Liver (tissue), 9 donors: ENCODE data around the gene RDM1. TPM values are rescaled to one million over a fixed set of nuclear protein-coding genes. Genes with fewer than 3 reads are reported as not detected.

Source experiments
- DNase-seq: peaks from one replicate; pipeline ENCODE4 v3.0.0-alpha.2; 2017; ENCODE audit warnings: low spot score
- H3K27ac ChIP-seq, 2 donors: one replicate each; pipeline ENCODE4 v1.7.0; 2013; ENCODE audit warnings: inconsistent platforms in 2 of 2, low read length in 2 of 2, control low read depth in 1 of 2, low read depth in 1 of 2, mild to moderate bottlenecking in 1 of 2
- H3K27me3 ChIP-seq, 4 donors: one replicate each; pipeline versions ENCODE4 v1.6.1 to v1.7.0; 2013; ENCODE audit warnings: low read length in 3 of 4, inconsistent platforms in 1 of 4, mild to moderate bottlenecking in 1 of 4, moderate library complexity in 1 of 4; ENCODE audit not compliant: control insufficient read depth in 4 of 4, insufficient read depth in 4 of 4
- H3K36me3 ChIP-seq, 4 donors: one replicate each; pipeline versions ENCODE4 v1.6.1 to v1.7.0; 2013; ENCODE audit warnings: low read length in 3 of 4, mild to moderate bottlenecking in 3 of 4, low read depth in 1 of 4, moderate library complexity in 1 of 4; ENCODE audit not compliant: control insufficient read depth in 4 of 4, insufficient read depth in 3 of 4
- H3K4me1 ChIP-seq, 4 donors: one replicate each; pipeline versions ENCODE4 v1.6.1 to v1.7.0; 2013; ENCODE audit warnings: low read length in 3 of 4, mild to moderate bottlenecking in 3 of 4, moderate library complexity in 1 of 4; ENCODE audit not compliant: control insufficient read depth in 4 of 4, insufficient read depth in 4 of 4
- H3K4me3 ChIP-seq, 3 donors: one replicate each; pipeline versions ENCODE4 v1.6.1 to v1.7.0; 2013; ENCODE audit warnings: low read length in 3 of 3, control low read depth in 1 of 3, low read depth in 1 of 3, mild to moderate bottlenecking in 1 of 3
- H3K9ac ChIP-seq, 2 donors: one replicate each; pipeline ENCODE4 v1.7.0; 2013; ENCODE audit warnings: low read length in 2 of 2, mild to moderate bottlenecking in 2 of 2, moderate library complexity in 2 of 2, control low read depth in 1 of 2, low read depth in 1 of 2
- H3K9me3 ChIP-seq, 4 donors: one replicate each; pipeline versions ENCODE4 v1.6.1 to v1.7.0; 2013; ENCODE audit warnings: low read length in 3 of 4; ENCODE audit not compliant: control insufficient read depth in 4 of 4
- EGR1 ChIP-seq, 2 donors: IDR thresholded peaks; 2 replicates each; pipeline ENCODE4 v1.6.1; 2016 to 2018; ENCODE audit warnings: antibody characterized with exemption in 2 of 2, low read depth in 2 of 2
- FOXA1 ChIP-seq: IDR thresholded peaks from 2 replicates; pipeline ENCODE4 v1.6.1; 2016; ENCODE audit warnings: antibody characterized with exemption
- FOXA2 ChIP-seq: IDR thresholded peaks from 2 replicates; pipeline ENCODE4 v1.6.1; 2016; ENCODE audit warnings: antibody characterized with exemption
- GABPA ChIP-seq, 2 donors: IDR thresholded peaks in 1 of 2; conservative IDR thresholded peaks in 1 of 2; 2 replicates each; pipeline ENCODE4 v1.6.1; 2016; ENCODE audit warnings: antibody characterized with exemption in 2 of 2, mild to moderate bottlenecking in 1 of 2, moderate library complexity in 1 of 2
- HNF4A ChIP-seq, 2 donors: conservative IDR thresholded peaks; 2 replicates each; pipeline ENCODE4 v1.6.1; 2016; ENCODE audit warnings: antibody characterized with exemption in 2 of 2, mild to moderate bottlenecking in 2 of 2
- HNF4G ChIP-seq: IDR thresholded peaks from 2 replicates; pipeline ENCODE4 v1.6.1; 2016; ENCODE audit warnings: antibody characterized with exemption
- JUND ChIP-seq, 2 donors: IDR thresholded peaks; 2 replicates each; pipeline ENCODE4 v1.6.1; 2016; ENCODE audit warnings: antibody characterized with exemption in 2 of 2
- NR2F2 ChIP-seq: IDR thresholded peaks from 2 replicates; pipeline ENCODE4 v1.6.1; 2016; ENCODE audit warnings: antibody characterized with exemption
- RAD21 ChIP-seq, 2 donors: IDR thresholded peaks; 2 replicates each; pipeline ENCODE4 v1.6.1; 2016; ENCODE audit warnings: antibody characterized with exemption in 2 of 2, mild to moderate bottlenecking in 2 of 2
- RXRA ChIP-seq, 2 donors: IDR thresholded peaks; 2 replicates each; pipeline ENCODE4 v1.6.1; 2017 to 2018; ENCODE audit warnings: antibody characterized with exemption in 2 of 2, mild to moderate bottlenecking in 1 of 2
- SP1 ChIP-seq: IDR thresholded peaks from 2 replicates; pipeline ENCODE4 v1.6.1; 2018; ENCODE audit warnings: antibody characterized with exemption, mild to moderate bottlenecking
- TAF1 ChIP-seq: conservative IDR thresholded peaks from 2 replicates; pipeline ENCODE4 v1.6.1; 2016; ENCODE audit warnings: antibody characterized with exemption, mild to moderate bottlenecking
- YY1 ChIP-seq: IDR thresholded peaks from 2 replicates; pipeline ENCODE4 v1.6.1; 2016; ENCODE audit warnings: antibody characterized with exemption, mild to moderate bottlenecking
- WGBS: extraction: QIAGEN DNeasy Blood & Tissue Kit; methylation state at CpG from one replicate; pipeline ENCODE4 v1.1.7; 2013; 5-methylcytosine and 5-hydroxymethylcytosine counted together
- polyA plus RNA-seq, 2 donors: library from polyadenylated mRNA; stranded (reverse) in 1 of 2; unstranded in 1 of 2; fragments of 200-250 nt in 1 of 2; fragments of >200 nt in 1 of 2; fragmentation: Nextera tagmentation in 1 of 2; extraction: Ambion mirVana in 1 of 2; gene quantifications; one replicate each; pipeline versions ENCODE4 v1.2.1 to v1.2.3, GENCODE V29; 2013 to 2015
- total RNA-seq, 2 donors: library from RNA; depleted of rRNA; stranded (reverse); fragments of >200 nt; gene quantifications; one replicate each; pipeline ENCODE4 v1.2.3, GENCODE V29; 2014
- TF ChIP-seq, protein P1 (sequence below): IDR thresholded peaks from 2 replicates; pipeline ENCODE4 v1.6.1; 2016; ENCODE audit warnings: antibody characterized with exemption
- TF ChIP-seq, protein P2 (sequence below): IDR thresholded peaks from 2 replicates; pipeline ENCODE4 v1.6.1; 2016; ENCODE audit warnings: antibody characterized with exemption, mild to moderate bottlenecking
- TF ChIP-seq, protein P3 (sequence below): fragments of 150-350 bp; IDR thresholded peaks from 2 replicates; pipeline ENCODE4 v1.5.1; 2017; ENCODE audit warnings: improper control_type of control experiment, low read depth, low read length; ENCODE audit not compliant: missing input control
- TF ChIP-seq, protein P4 (sequence below): IDR thresholded peaks from 2 replicates; pipeline ENCODE4 v1.6.1; 2016; ENCODE audit warnings: antibody characterized with exemption
- TF ChIP-seq, protein P5 (sequence below): IDR thresholded peaks from 2 replicates; pipeline ENCODE4 v1.6.1; 2016; ENCODE audit warnings: antibody characterized with exemption
- donor health status: healthy.
- donor health status: healthy.
- donor health status: healthy.
- donor health status: healthy.
- donor health status: healthy.

Gene RDM1
- total and polyA plus RNA-seq, 4 donors, result 0.29 to 1.9 (median 0.42) TPM; not detected in 1

DNA sequence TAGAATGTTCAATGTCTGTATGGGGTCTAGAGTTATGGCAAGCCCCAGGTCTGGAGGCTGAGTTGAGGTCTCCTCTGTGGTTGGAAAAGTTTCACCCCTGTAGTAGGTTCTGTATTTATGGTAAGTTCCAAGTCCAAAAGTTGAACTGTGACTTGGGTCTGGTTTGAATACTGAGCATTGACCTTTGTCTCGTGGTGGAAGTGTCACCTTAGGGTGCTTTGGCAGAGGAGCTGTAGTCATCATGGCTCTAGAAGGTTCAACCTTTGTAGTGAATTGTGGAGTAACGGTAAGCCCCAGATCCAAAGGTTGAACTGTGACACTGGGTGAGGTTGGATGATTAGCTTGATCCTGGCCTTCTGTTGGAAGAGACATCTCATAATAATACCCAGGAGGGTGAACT lies 17.6 kb downstream of the RDM1 start:
- TF ChIP-seq HNF4G (peak; percentile 92), RXRA (IDR thresholded peaks at IDR 0.05) (peak; percentile 90), GABPA (IDR thresholded peaks at IDR 0.05 in 1 of 2, conservative IDR thresholded peaks at IDR 0.05 in 1 of 2) (peak in 1 of 2 donors; percentile 33), JUND (IDR thresholded peaks at IDR 0.05) (peak in 1 of 2 donors; percentile 22), EGR1 (IDR thresholded peaks at IDR 0.05; ENCODE audit: low read depth in 2 of 2) (peak in 1 of 2 donors; percentile 15), YY1 (peak; percentile 56), TAF1 (no peak), HNF4A (conservative IDR thresholded peaks at IDR 0.05) (peak; percentile 97 to 98), FOXA1 (no peak), FOXA2 (no peak), SP1 (peak; percentile 89), RAD21 (IDR thresholded peaks at IDR 0.05) (no peak), NR2F2 (no peak)
- TF ChIP-seq, protein P1, sequence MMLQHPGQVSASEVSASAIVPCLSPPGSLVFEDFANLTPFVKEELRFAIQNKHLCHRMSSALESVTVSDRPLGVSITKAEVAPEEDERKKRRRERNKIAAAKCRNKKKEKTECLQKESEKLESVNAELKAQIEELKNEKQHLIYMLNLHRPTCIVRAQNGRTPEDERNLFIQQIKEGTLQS, result no peak
- TF ChIP-seq, protein P2, sequence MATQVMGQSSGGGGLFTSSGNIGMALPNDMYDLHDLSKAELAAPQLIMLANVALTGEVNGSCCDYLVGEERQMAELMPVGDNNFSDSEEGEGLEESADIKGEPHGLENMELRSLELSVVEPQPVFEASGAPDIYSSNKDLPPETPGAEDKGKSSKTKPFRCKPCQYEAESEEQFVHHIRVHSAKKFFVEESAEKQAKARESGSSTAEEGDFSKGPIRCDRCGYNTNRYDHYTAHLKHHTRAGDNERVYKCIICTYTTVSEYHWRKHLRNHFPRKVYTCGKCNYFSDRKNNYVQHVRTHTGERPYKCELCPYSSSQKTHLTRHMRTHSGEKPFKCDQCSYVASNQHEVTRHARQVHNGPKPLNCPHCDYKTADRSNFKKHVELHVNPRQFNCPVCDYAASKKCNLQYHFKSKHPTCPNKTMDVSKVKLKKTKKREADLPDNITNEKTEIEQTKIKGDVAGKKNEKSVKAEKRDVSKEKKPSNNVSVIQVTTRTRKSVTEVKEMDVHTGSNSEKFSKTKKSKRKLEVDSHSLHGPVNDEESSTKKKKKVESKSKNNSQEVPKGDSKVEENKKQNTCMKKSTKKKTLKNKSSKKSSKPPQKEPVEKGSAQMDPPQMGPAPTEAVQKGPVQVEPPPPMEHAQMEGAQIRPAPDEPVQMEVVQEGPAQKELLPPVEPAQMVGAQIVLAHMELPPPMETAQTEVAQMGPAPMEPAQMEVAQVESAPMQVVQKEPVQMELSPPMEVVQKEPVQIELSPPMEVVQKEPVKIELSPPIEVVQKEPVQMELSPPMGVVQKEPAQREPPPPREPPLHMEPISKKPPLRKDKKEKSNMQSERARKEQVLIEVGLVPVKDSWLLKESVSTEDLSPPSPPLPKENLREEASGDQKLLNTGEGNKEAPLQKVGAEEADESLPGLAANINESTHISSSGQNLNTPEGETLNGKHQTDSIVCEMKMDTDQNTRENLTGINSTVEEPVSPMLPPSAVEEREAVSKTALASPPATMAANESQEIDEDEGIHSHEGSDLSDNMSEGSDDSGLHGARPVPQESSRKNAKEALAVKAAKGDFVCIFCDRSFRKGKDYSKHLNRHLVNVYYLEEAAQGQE, result peak; percentile 18
- TF ChIP-seq, protein P3, sequence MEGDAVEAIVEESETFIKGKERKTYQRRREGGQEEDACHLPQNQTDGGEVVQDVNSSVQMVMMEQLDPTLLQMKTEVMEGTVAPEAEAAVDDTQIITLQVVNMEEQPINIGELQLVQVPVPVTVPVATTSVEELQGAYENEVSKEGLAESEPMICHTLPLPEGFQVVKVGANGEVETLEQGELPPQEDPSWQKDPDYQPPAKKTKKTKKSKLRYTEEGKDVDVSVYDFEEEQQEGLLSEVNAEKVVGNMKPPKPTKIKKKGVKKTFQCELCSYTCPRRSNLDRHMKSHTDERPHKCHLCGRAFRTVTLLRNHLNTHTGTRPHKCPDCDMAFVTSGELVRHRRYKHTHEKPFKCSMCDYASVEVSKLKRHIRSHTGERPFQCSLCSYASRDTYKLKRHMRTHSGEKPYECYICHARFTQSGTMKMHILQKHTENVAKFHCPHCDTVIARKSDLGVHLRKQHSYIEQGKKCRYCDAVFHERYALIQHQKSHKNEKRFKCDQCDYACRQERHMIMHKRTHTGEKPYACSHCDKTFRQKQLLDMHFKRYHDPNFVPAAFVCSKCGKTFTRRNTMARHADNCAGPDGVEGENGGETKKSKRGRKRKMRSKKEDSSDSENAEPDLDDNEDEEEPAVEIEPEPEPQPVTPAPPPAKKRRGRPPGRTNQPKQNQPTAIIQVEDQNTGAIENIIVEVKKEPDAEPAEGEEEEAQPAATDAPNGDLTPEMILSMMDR, result no peak
- TF ChIP-seq, protein P4, sequence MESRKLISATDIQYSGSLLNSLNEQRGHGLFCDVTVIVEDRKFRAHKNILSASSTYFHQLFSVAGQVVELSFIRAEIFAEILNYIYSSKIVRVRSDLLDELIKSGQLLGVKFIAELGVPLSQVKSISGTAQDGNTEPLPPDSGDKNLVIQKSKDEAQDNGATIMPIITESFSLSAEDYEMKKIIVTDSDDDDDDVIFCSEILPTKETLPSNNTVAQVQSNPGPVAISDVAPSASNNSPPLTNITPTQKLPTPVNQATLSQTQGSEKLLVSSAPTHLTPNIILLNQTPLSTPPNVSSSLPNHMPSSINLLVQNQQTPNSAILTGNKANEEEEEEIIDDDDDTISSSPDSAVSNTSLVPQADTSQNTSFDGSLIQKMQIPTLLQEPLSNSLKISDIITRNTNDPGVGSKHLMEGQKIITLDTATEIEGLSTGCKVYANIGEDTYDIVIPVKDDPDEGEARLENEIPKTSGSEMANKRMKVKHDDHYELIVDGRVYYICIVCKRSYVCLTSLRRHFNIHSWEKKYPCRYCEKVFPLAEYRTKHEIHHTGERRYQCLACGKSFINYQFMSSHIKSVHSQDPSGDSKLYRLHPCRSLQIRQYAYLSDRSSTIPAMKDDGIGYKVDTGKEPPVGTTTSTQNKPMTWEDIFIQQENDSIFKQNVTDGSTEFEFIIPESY, result no peak
- TF ChIP-seq, protein P5, sequence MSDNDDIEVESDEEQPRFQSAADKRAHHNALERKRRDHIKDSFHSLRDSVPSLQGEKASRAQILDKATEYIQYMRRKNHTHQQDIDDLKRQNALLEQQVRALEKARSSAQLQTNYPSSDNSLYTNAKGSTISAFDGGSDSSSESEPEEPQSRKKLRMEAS, result peak; percentile 70
- 39% methylated on average over 2 of the region's 2 CpGs for WGBS
- peaks cover 2 to 27% (median 19%) of the 10 kb centered on the region in 4 donors for H3K4me1 ChIP-seq
- H3K36me3 ChIP-seq, result no peaks in the 10 kb centered on the region
- no peak overlapping the region for H3K9ac ChIP-seq
- H3K27me3 ChIP-seq, result no peaks in the 10 kb centered on the region
- no peak overlapping the region for H3K27ac ChIP-seq
- DNase-seq, result no peak
- no peak overlapping the region for H3K4me3 ChIP-seq
- H3K9me3 ChIP-seq, result no peaks in the 10 kb centered on the region
